Right atrium auricular region (tissue), 2 donors: ENCODE results near the gene CCDC134. TPM values are rescaled to one million over a fixed set of nuclear protein-coding genes. Genes with fewer than 3 reads are reported as not detected.

ENCODE experiments used
- DNase-seq: peaks from one replicate; pipeline ENCODE4 v3.0.0-alpha.2; 2019; ENCODE audit warnings: low spot score
- H3K27ac ChIP-seq, 2 donors: fragments of 200-600 bp; sonication (generic); 1 replicate in 1 of 2; 2 replicates in 1 of 2; pipeline ENCODE4 v1.5.1; 2016 to 2019
- H3K27me3 ChIP-seq, 2 donors: fragments of 200-600 bp; sonication (generic); one replicate each; pipeline versions ENCODE4 v1.5.1 to v1.6.0; 2017 to 2019
- H3K36me3 ChIP-seq: fragments of 200-600 bp; sonication (generic); one replicate; pipeline ENCODE4 v1.5.1; 2016
- H3K4me1 ChIP-seq, 2 donors: fragments of 200-600 bp; sonication (generic); one replicate each; pipeline versions ENCODE4 v1.5.1 to v1.6.0; 2017 to 2019
- H3K4me3 ChIP-seq, 2 donors: fragments of 200-600 bp; sonication (generic); 1 replicate in 1 of 2; 2 replicates in 1 of 2; pipeline ENCODE4 v1.5.1; 2017 to 2019; ENCODE audit warnings: mild to moderate bottlenecking in 1 of 2, moderate library complexity in 1 of 2
- H3K9me3 ChIP-seq, 2 donors: fragments of 200-600 bp; sonication (generic); one replicate each; pipeline ENCODE4 v1.5.1; 2019
- CTCF ChIP-seq, 2 donors: fragments of 200-600 bp; sonication (generic); IDR thresholded peaks; one replicate each; pipeline ENCODE4 v1.5.1; 2019; ENCODE audit warnings: antibody characterized with exemption in 2 of 2
- total RNA-seq, 2 donors: library from RNA; depleted of rRNA; stranded (reverse); fragments of >200 nt; gene quantifications; one replicate each; pipeline ENCODE4 v1.1.0, GENCODE V29; 2016

The CCDC134 gene
- total RNA-seq, 2 donors from 2014 or later = 4.0 to 6.4 TPM

DNA sequence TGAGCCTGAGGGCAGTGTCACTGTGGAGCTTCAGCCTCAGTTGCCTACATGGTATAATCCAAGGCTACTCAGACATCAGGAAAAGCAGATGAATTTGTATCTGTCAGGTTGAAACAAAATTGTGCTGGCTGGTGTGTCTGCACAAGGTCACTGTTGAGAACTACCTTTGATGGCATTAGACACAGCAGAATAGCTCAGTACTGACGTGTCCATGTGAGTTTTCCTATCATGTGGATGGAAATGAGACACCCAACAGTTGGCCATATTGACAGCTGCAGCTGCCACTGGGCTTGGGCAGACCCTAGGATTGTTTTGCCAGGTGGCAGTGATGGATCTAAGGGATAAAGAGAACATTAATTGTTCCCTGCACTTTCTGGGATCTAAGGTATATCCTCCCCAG, 15.8 kb downstream of the CCDC134 start:
- no peaks in the 10 kb centered on the region for H3K9me3 ChIP-seq
- no peaks in the 10 kb centered on the region for H3K36me3 ChIP-seq
- no peak for TF ChIP-seq CTCF (IDR thresholded peaks at IDR 0.05)
- H3K27me3 ChIP-seq = no peaks in the 10 kb centered on the region
- no peak for DNase-seq
- no peak overlapping the region for H3K27ac ChIP-seq
- H3K4me3 ChIP-seq = no peak overlapping the region
- H3K4me1 ChIP-seq = no peaks in the 10 kb centered on the region

GRCh38 chr22:41816871-41817270, 16.4 kb downstream of the CCDC134 start:
- no peaks in the 10 kb centered on the region for H3K9me3 ChIP-seq
- H3K4me1 ChIP-seq = no peaks in the 10 kb centered on the region
- DNase-seq = no peak
- no peaks in the 10 kb centered on the region for H3K36me3 ChIP-seq
- H3K27ac ChIP-seq = no peak overlapping the region
- no peak for TF ChIP-seq CTCF (IDR thresholded peaks at IDR 0.05)
- no peak overlapping the region for H3K4me3 ChIP-seq
- no peaks in the 10 kb centered on the region for H3K27me3 ChIP-seq

DNA sequence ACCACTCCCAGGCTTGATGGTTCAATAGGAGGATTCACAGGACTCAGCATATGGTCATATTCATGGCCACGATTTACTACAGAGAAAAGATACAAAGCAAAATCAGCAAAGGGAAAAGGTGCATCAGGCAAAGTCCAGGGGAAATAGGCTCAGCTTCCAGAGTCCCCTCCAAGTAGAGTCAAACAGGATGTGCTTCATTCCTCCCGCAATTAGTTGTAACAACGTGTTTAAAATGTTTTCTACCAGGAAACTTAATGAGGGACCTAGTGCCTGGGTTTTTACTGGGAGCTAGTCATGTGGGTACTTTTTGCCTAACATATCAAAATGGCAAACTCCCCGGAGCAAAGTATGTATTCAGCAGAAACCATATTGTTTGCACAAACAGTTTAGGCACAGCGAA, 17.5 kb downstream of the CCDC134 start:
- no peak overlapping the region for H3K27ac ChIP-seq
- no peak overlapping the region for H3K4me3 ChIP-seq
- H3K27me3 ChIP-seq = no peaks in the 10 kb centered on the region
- no peaks in the 10 kb centered on the region for H3K36me3 ChIP-seq
- no peaks in the 10 kb centered on the region for H3K4me1 ChIP-seq
- DNase-seq = no peak
- H3K9me3 ChIP-seq = no peaks in the 10 kb centered on the region
- no peak for TF ChIP-seq CTCF (IDR thresholded peaks at IDR 0.05)

- Histone ChIP-seq H3K4me1 (no peaks in the 10 kb centered on the region), H3K36me3 (no peaks in the 10 kb centered on the region), H3K27me3 (no peaks in the 10 kb centered on the region), H3K4me3 (no peak overlapping the region), H3K27ac (no peak overlapping the region), H3K9me3 (no peaks in the 10 kb centered on the region)
- DNase-seq = no peak
- TF ChIP-seq CTCF (IDR thresholded peaks at IDR 0.05) = no peak
Observed at GRCh38 chr22:41818596-41818995, 18.1 kb downstream of the CCDC134 start.

DNA sequence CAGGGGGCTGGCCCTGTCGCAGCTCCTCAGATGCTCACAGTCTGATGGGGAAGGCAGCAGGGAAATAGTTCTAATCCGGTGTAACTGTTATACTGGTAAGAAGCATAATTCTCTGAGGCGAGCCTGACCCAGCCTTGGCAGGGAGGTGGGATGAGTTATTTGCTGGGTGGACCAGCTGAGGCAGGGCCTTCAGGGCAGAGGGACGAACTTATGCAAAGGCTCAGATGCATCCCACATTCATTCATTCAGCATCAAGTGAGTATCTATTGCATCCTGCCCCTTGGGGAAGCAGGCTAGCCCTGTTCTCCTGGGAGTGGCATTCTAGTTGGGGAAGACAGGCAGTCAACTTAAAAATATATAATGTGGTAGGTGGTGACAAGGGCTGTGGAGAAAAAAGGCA, 18.8 kb downstream of the CCDC134 start:
- no peaks in the 10 kb centered on the region for H3K4me1 ChIP-seq
- TF ChIP-seq CTCF (IDR thresholded peaks at IDR 0.05) = no peak
- H3K27me3 ChIP-seq = no peaks in the 10 kb centered on the region
- no peak overlapping the region for H3K27ac ChIP-seq
- H3K9me3 ChIP-seq = no peaks in the 10 kb centered on the region
- DNase-seq = no peak
- H3K4me3 ChIP-seq = no peak overlapping the region
- no peaks in the 10 kb centered on the region for H3K36me3 ChIP-seq

GRCh38 chr22:41820447-41820846, 20.0 kb downstream of the CCDC134 start:
- no peaks in the 10 kb centered on the region for H3K9me3 ChIP-seq
- no peaks in the 10 kb centered on the region for H3K27me3 ChIP-seq
- H3K4me1 ChIP-seq = peaks cover 0 to 9% of the 10 kb centered on the region in 2 donors
- no peak overlapping the region for H3K27ac ChIP-seq
- no peak for DNase-seq
- TF ChIP-seq CTCF (IDR thresholded peaks at IDR 0.05) = no peak
- no peak overlapping the region for H3K4me3 ChIP-seq
- no peaks in the 10 kb centered on the region for H3K36me3 ChIP-seq
